Hematopoietic multipotent progenitor cell treated with erythropoietin and hydrocortisone succinate and interleukin-3 and kit ligand, for 17 days (in vitro differentiated cells): ENCODE measurements around the gene TPT1.

ENCODE experiments used
- DNase-seq: peaks from one replicate; pipeline ENCODE4 v3.0.0-alpha.2; 2015; ENCODE audit warnings: low spot score

TPT1 gene

GRCh38 chr13:45333977-45334922, 6.7 kb downstream of the TPT1 start:
- DNase-seq, result no peak

- DNase-seq, result no peak
Observed at GRCh38 chr13:45333251-45333976, 7.6 kb downstream of the TPT1 start.

- no peak for DNase-seq
Observed at GRCh38 chr13:45332831-45333219, 8.2 kb downstream of the TPT1 start.

DNA sequence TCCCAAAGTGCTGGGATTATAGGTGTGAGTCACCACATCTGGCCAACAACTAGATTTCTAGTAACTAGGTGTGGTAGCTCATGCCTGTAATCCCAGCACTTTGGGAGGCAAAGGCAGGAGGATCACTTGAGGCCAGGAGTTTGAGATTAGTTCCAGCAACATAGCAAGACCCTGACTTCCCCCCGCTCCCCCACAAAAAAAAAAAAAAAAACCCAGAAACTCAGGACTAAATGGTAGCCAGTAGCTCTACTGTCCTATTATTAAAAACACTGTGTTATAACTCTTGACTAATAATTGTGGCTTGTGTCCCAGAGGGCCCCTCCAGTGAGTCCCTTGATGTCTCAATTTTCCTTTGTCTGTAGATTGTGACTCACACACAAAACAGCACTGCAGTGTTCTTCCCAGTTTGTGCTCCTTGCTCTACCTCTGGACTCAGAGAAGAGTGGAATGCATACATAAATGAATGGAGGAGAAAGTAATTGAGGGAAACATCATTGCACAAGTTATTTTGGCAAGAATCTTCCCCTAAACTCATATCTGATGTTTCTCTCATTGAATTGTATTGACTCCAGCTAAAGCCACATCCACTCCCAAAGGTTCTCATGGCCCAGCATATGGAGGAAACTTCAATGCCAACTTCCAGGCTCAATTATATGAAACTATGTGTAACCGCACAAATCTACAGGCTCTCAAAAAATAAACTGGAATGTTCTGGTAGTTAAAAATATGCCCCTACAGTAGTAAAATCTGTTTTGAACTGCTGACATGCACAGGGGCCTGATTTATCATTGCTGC, 8.8 kb downstream of the TPT1 start:
- DNase-seq, result no peak

DNA sequence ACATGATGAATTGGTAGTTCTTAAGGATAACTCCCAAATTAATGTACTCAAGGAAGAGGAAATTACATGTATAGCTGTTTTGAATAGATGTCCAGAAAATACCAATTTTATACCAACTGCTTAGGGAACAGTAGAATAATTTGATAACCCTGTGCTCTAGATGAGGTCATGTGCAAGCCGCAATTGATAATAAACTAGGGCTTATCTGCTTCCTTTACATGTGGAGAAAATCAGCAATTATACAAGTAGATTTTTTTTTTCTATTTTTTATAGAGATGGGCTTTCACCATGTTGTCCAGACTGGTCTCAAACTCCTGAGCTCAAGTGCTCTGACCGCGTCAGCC, 9.3 kb downstream of the TPT1 start:
- no peak for DNase-seq

GRCh38 chr13:45331123-45331619, 9.8 kb downstream of the TPT1 start:
- no peak for DNase-seq

- DNase-seq, result no peak
Observed at GRCh38 chr13:45328661-45329111, 12.3 kb downstream of the TPT1 start.

GRCh38 chr13:45327253-45327955, 13.6 kb downstream of the TPT1 start:
- no peak for DNase-seq

GRCh38 chr13:45325806-45326205, 15.2 kb downstream of the TPT1 start:
- no peak for DNase-seq

GRCh38 chr13:45320876-45321629, 19.9 kb downstream of the TPT1 start:
- no peak for DNase-seq

- no peak for DNase-seq
Observed at GRCh38 chr13:45316996-45317395, 24.0 kb downstream of the TPT1 start.

- no peak for DNase-seq
Observed at GRCh38 chr13:45316338-45316737, 24.6 kb downstream of the TPT1 start.

DNA sequence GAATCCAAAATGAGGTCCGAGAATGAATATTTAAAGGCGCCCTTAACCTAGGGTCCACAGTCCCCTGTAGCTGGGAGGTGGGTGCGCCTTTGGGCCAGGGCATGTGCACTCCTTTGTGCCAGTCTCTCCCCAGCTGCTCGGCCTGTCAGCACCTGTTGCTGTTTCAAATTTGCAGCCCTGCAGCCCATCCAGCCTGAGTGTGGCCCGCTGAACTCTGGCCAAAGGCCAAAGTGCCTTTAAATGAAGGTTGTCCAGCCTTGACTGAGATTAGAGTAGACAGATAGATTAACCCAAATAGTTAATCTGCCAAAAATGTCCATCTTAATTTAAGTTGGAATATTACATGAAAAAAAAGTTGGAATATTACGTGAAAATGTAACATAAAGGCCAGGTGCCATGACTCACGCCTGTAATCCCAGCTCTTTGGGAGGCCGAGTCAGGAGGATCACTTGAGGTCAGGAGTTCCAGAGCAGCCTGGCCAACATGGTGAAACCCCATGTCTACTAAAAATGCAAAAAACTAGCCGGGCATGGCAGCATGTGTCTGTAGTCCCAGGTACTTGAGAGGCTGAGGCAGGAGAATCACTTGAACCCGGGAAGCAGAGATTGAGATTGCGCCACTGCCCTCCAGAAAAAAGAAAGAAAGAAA, 25.3 kb downstream of the TPT1 start:
- DNase-seq, result no peak

- DNase-seq, result no peak
Observed at GRCh38 chr13:45314822-45315221, 26.2 kb downstream of the TPT1 start.

DNA sequence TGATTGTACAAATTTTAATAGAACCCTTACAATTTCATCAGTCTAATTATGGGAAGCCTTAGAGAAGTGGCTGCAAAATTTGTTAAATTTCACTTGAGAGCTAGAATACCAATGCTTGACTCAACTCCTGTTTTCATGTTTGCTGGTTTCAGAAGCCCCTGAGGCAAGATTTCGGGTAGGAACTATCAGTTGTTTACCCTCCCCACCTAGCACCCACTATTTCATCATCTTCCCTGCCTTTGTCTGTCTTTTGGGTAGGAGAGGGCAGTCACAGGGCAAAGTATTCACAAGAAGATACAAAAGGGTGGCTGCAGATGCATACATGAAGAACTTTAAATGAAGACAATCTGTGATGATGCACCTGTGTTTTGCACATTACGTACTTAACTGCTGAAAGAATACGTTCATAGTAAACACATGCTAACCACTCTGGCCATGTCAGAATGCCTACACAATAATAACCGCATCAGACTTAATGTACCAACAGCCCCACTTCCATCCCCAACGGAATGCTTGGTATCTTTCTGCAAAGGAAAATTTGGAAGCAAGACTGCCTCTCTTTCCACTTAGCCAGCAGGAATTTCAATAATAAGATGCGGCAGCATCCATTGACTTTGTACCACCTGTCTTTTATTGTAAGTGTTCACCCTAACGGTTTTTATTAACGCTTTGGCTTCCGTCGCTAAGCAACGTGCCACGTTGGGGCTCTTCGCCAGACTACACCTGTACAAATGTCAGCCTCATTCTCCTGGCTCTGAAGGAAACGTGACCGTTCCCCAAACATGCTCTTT, 30.4 kb downstream of the TPT1 start:
- no peak for DNase-seq

GRCh38 chr13:45306966-45307365, 34.0 kb downstream of the TPT1 start:
- DNase-seq, result no peak

DNA sequence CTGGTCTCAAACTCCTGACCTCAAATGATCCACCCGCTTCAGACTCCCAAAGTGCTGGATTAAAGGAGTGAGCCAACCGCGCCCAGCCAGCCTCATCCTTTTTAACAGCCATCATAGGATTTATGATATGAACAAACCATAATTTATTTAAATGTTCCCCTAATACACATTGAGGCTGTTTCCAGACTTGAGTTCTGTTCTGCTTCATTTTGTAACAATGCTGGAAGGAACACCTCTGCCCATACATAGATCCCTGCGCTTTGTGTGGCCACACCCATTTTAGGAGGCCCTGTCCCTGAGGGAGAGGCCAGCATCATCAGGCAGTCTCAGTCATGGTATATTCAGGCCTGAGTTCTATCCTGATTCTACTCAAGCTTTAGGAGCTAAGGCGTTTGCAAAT, 35.9 kb downstream of the TPT1 start:
- DNase-seq, result no peak

GRCh38 chr13:45303866-45304265, 37.1 kb downstream of the TPT1 start:
- DNase-seq, result no peak

DNA sequence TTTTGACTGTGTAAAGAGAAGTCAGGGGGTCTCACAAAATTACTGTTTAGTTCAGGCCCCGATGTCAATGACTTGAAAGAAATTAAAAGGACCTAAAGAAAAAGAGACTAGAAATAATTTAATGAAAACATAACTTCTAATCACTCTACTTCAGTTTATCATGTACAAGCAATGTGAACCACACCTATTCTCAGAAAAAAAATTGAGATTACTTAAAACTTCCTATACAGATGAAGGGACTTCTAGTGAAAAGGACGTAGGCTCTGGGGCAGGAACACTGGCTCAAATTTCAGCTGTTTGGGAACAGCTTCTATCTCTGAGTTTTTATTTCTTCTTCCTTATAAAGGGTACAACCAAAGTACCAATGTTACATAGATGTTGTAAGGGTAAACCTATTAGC, 38.0 kb downstream of the TPT1 start:
- no peak for DNase-seq

- no peak for DNase-seq
Observed at GRCh38 chr13:45302507-45302906, 38.5 kb downstream of the TPT1 start.
